DND-41 (cell line): ENCODE measurements around the gene AMIGO2.

Experiments used
- ATAC-seq: fragments of 200-7000 bp; cut with Tn5 transposase; 3 replicates; pipeline ENCODE4 v1.9.1; 2021; ENCODE audit warnings: low read depth; ENCODE audit not compliant: insufficient read depth
- DNase-seq: peaks from one replicate; pipeline ENCODE4 v3.0.0-alpha.2; 2020
- H2AFZ ChIP-seq: 2 replicates; pipeline ENCODE4 v1.6.0; 2012; ENCODE audit warnings: low read depth, low read length
- H3K27ac ChIP-seq: 2 replicates; pipeline ENCODE4 v1.5.1; 2012; ENCODE audit warnings: low read length, inconsistent platforms
- H3K27me3 ChIP-seq: fragments of 200-600 bp; sonication (generic); 2 replicates; pipeline ENCODE4 v1.6.0; 2012; ENCODE audit warnings: low read length, mild to moderate bottlenecking, inconsistent platforms; ENCODE audit not compliant: insufficient read depth, poor library complexity
- H3K36me3 ChIP-seq: 2 replicates; pipeline ENCODE4 v1.5.1; 2012; ENCODE audit warnings: low read length, inconsistent platforms; ENCODE audit not compliant: insufficient read depth
- H3K4me1 ChIP-seq: 2 replicates; pipeline ENCODE4 v1.5.1; 2012; ENCODE audit warnings: mild to moderate bottlenecking, low read length; ENCODE audit not compliant: insufficient read depth
- H3K4me2 ChIP-seq: 2 replicates; pipeline ENCODE4 v1.6.0; 2012; ENCODE audit warnings: mild to moderate bottlenecking, moderate library complexity, low read length, inconsistent platforms; ENCODE audit not compliant: insufficient read depth
- H3K4me3 ChIP-seq, 2 experiments: fragments of 200-600 bp in 1 of 2; shearing (Covaris generic) in 1 of 2; 2 replicates each; pipeline ENCODE4 v1.5.1; 2012 to 2016; ENCODE audit warnings: inconsistent platforms in 2 of 2, low read length in 2 of 2, mild to moderate bottlenecking in 2 of 2, low read depth in 1 of 2, moderate library complexity in 1 of 2
- H3K79me2 ChIP-seq: 2 replicates; pipeline ENCODE4 v1.6.0; 2012; ENCODE audit warnings: low read length, inconsistent platforms; ENCODE audit not compliant: insufficient read depth
- H3K9ac ChIP-seq: 2 replicates; pipeline ENCODE4 v1.6.0; 2012; ENCODE audit warnings: low read depth, mild to moderate bottlenecking, inconsistent platforms, low read length, moderate library complexity
- H3K9me3 ChIP-seq: 2 replicates; pipeline ENCODE4 v1.5.1; 2012; ENCODE audit warnings: low read length, moderate library complexity, mild to moderate bottlenecking, inconsistent platforms; ENCODE audit not compliant: insufficient read depth, severe bottlenecking
- H4K20me1 ChIP-seq: 2 replicates; pipeline ENCODE4 v1.6.0; 2012; ENCODE audit warnings: low read length; ENCODE audit not compliant: insufficient read depth
- EZH2 ChIP-seq: IDR thresholded peaks from 3 replicates; pipeline ENCODE4 v1.6.1; 2012; ENCODE audit warnings: borderline replicate concordance, low read depth, mild to moderate bottlenecking, moderate library complexity, low read length, inconsistent platforms; ENCODE audit not compliant: severe bottlenecking
- TF ChIP-seq, protein P1 (sequence below): IDR thresholded peaks from 2 replicates; pipeline ENCODE4 v1.5.1; 2012; ENCODE audit warnings: borderline replicate concordance, low read length, moderate library complexity, mild to moderate bottlenecking; ENCODE audit not compliant: poor library complexity, severe bottlenecking; ENCODE audit errors: extremely low read depth

Gene AMIGO2

DNA sequence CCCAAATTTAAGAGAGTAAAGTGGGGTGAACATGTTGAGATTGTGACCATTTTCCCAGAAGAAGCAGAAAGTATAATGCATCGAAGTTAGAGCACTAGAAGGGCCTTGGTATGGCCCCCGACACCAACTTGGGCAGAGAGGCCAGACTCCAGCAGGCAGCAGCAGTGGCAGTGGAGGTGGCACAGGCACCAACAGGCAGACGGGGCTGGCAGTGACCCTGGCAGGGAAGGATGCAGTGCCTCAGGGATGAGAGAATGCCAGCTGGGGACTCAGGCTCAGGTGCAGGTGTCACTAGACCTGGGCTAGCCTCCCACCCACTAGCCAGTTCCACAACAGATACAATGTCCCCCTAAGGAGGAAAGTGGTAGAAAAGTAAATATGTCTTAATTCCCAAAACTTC lies 27.7 kb upstream of the AMIGO2 start:
- TF ChIP-seq, protein P1, sequence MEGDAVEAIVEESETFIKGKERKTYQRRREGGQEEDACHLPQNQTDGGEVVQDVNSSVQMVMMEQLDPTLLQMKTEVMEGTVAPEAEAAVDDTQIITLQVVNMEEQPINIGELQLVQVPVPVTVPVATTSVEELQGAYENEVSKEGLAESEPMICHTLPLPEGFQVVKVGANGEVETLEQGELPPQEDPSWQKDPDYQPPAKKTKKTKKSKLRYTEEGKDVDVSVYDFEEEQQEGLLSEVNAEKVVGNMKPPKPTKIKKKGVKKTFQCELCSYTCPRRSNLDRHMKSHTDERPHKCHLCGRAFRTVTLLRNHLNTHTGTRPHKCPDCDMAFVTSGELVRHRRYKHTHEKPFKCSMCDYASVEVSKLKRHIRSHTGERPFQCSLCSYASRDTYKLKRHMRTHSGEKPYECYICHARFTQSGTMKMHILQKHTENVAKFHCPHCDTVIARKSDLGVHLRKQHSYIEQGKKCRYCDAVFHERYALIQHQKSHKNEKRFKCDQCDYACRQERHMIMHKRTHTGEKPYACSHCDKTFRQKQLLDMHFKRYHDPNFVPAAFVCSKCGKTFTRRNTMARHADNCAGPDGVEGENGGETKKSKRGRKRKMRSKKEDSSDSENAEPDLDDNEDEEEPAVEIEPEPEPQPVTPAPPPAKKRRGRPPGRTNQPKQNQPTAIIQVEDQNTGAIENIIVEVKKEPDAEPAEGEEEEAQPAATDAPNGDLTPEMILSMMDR = no peak
- TF ChIP-seq EZH2 = no peak
- no peak overlapping the region for H3K27ac ChIP-seq
- no peaks in the 10 kb centered on the region for H3K9me3 ChIP-seq
- DNase-seq (no peak), ATAC-seq (no peak)
- H3K79me2 ChIP-seq = no peaks in the 10 kb centered on the region
- H3K27me3 ChIP-seq = no peaks in the 10 kb centered on the region
- no peaks in the 10 kb centered on the region for H3K4me1 ChIP-seq
- H3K36me3 ChIP-seq = no peaks in the 10 kb centered on the region
- H3K9ac ChIP-seq = no peak overlapping the region
- H3K4me2 ChIP-seq = no peak overlapping the region
- H4K20me1 ChIP-seq = no peaks in the 10 kb centered on the region
- H3K4me3 ChIP-seq = no peak overlapping the region
- H2AFZ ChIP-seq = no peak overlapping the region

DNA sequence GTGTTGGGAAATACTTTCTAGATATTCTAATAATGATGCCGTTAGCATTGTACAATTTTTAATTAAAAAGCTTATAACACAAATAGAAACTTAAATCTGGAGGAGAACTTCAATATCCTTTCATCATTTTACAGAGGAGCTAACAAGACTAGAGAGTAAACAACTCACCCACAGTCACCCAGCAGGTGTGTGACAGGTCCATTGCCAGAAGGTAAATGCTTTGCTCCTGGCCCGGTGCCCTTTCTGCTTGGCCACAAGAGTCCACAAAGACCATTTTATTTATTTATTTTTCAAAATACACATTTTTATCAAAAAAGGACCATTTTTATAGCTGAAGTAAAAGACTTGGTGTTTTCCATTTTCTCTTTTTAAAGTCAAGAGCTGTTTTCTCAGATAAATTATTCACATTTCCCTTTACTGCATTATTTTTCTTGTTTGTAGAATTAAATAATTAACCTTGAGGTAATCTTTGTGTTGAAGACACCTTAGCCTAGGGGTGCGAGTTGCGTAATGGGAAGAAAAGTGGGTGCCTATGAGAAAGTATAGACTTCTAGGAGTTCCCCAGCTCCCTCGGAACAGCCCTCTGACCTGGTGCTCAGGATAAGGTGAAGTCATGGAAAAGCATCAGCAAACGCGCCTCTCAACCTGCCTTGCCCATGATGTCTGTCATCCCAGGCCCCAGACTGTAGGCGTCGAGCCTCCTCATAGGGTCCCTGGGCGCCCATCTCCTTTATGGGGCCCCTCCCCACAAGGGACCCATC lies 26.3 kb upstream of the AMIGO2 start:
- ATAC-seq (no peak), DNase-seq (no peak)
- no peaks in the 10 kb centered on the region for H3K36me3 ChIP-seq
- H2AFZ ChIP-seq = no peak overlapping the region
- no peaks in the 10 kb centered on the region for H3K79me2 ChIP-seq
- no peaks in the 10 kb centered on the region for H3K27me3 ChIP-seq
- TF ChIP-seq, protein P1 = no peak
- no peak for TF ChIP-seq EZH2
- H3K9me3 ChIP-seq = no peaks in the 10 kb centered on the region
- no peak overlapping the region for H3K27ac ChIP-seq
- H3K4me3 ChIP-seq = no peak overlapping the region
- no peaks in the 10 kb centered on the region for H4K20me1 ChIP-seq
- no peaks in the 10 kb centered on the region for H3K4me1 ChIP-seq
- no peak overlapping the region for H3K9ac ChIP-seq
- H3K4me2 ChIP-seq = no peak overlapping the region

DNA sequence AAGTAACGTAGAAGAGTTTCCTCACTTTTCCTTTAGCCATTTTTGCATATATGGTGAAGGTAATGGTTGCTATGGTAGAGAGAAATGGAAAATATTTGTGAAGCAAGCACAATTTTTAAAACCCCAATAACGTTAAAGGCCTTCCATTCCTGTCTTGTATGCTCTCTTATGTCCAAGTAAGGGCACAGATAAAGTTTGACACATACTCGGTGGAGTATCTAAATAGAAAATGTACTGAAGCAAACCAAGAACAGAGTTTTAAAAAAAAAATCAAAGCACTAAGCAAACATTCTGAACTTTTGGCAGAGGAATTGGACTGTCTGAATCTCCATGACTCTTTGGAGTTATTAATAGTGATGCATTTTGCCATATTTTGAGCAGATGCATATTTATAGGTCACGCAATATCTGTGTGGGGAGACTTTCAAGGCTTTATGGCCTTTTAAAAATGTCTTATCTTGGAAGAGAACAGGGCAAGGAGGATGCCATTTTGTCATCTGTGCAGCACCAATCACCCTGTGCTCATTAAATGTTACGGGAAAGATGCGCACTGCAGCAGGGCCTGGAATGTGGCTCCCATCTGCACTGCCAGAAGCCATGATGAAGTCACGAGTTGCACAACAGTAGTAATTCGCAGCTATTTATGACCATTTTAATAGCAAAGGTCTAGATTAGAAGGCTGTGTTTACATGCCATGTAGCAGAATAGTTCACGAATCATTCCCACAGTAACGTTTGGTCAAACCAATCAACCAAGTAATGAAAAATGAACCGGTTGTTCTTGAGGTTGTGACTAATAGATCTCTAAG lies 23.3 kb upstream of the AMIGO2 start:
- Histone ChIP-seq H3K79me2 (no peaks in the 10 kb centered on the region), H3K4me3 (no peak overlapping the region), H4K20me1 (no peaks in the 10 kb centered on the region), H3K27ac (no peak overlapping the region), H2AFZ (no peak overlapping the region), H3K27me3 (no peaks in the 10 kb centered on the region), H3K9ac (no peak overlapping the region), H3K4me2 (no peak overlapping the region), H3K4me1 (no peaks in the 10 kb centered on the region), H3K36me3 (no peaks in the 10 kb centered on the region), H3K9me3 (no peaks in the 10 kb centered on the region)
- DNase-seq (no peak), ATAC-seq (no peak)
- TF ChIP-seq EZH2 = no peak
- TF ChIP-seq, protein P1 = no peak
